Erythroblast (primary cell): ENCODE results near the gene PAXIP1.

ENCODE experiments used
- DNase-seq, 2 experiments: peaks; one replicate each; lab custom pipeline; 2025; lab: John Stamatoyannopoulos, UW
- GATA1 ChIP-seq: IDR thresholded peaks from 2 replicates; pipeline ENCODE4 v1.6.1; 2011; ENCODE audit warnings: low read depth, mild to moderate bottlenecking, control low read depth, low read length, moderate library complexity
- POLR2A ChIP-seq: IDR thresholded peaks from 2 replicates; pipeline ENCODE4 v1.6.1; 2011; ENCODE audit warnings: mild to moderate bottlenecking, low read length

PAXIP1 gene

GRCh38 chr7:154984601-154985188, 18.2 kb downstream of the PAXIP1 start:
- TF ChIP-seq GATA1 (no peak), POLR2A (no peak)
- no peak for DNase-seq

GRCh38 chr7:154978017-154978416, 24.9 kb downstream of the PAXIP1 start:
- TF ChIP-seq GATA1 (no peak), POLR2A (no peak)
- no peak for DNase-seq

GRCh38 chr7:154977250-154977649, 25.7 kb downstream of the PAXIP1 start:
- DNase-seq, result no peak
- no peak for TF ChIP-seq POLR2A
- no peak for TF ChIP-seq GATA1

GRCh38 chr7:154976844-154977243, 26.1 kb downstream of the PAXIP1 start:
- DNase-seq, result no peak

GRCh38 chr7:154975984-154976383, 26.9 kb downstream of the PAXIP1 start:
- TF ChIP-seq GATA1 (no peak), POLR2A (no peak)
- no peak for DNase-seq

More at GRCh38 chr7:154976844-154977243, 26.1 kb downstream of the PAXIP1 start:
- TF ChIP-seq GATA1 (no peak), POLR2A (no peak)

- no peak for DNase-seq
Measured at GRCh38 chr7:154973381-154973780, 29.5 kb downstream of the PAXIP1 start.

GRCh38 chr7:154968336-154969001, 34.5 kb downstream of the PAXIP1 start:
- DNase-seq, result no peak
- TF ChIP-seq POLR2A (no peak), GATA1 (no peak)

More at GRCh38 chr7:154973381-154973780, 29.5 kb downstream of the PAXIP1 start:
- TF ChIP-seq GATA1 (no peak), POLR2A (no peak)

- DNase-seq, result no peak
- TF ChIP-seq POLR2A (no peak), GATA1 (no peak)
Measured at GRCh38 chr7:154967401-154967955, 35.4 kb downstream of the PAXIP1 start.

- TF ChIP-seq GATA1 (no peak), POLR2A (no peak)
Measured at GRCh38 chr7:154965014-154965413, 37.9 kb downstream of the PAXIP1 start.

GRCh38 chr7:154960063-154960790, 42.7 kb downstream of the PAXIP1 start:
- DNase-seq, result no peak
- TF ChIP-seq POLR2A, result no peak
- no peak for TF ChIP-seq GATA1

More at GRCh38 chr7:154965014-154965413, 37.9 kb downstream of the PAXIP1 start:
- no peak for DNase-seq

- no peak for TF ChIP-seq POLR2A
- TF ChIP-seq GATA1, result no peak
- peak in 1 of 2 experiments; percentile 4 for DNase-seq
Measured at GRCh38 chr7:154956427-154956826, 46.5 kb downstream of the PAXIP1 start.

- no peak for TF ChIP-seq POLR2A
- TF ChIP-seq GATA1, result no peak
- peak; percentile 65 to 78 for DNase-seq
Measured at GRCh38 chr7:154953006-154953684, 49.8 kb downstream of the PAXIP1 start.

GRCh38 chr7:154950960-154951359, 52.0 kb downstream of the PAXIP1 start:
- TF ChIP-seq POLR2A (no peak), GATA1 (no peak)
- no peak for DNase-seq

- no peak for TF ChIP-seq POLR2A
- no peak for TF ChIP-seq GATA1
- no peak for DNase-seq
Measured at GRCh38 chr7:154947604-154948003, 55.3 kb downstream of the PAXIP1 start.

- no peak for DNase-seq
- no peak for TF ChIP-seq POLR2A
- TF ChIP-seq GATA1, result no peak
Measured at GRCh38 chr7:154946166-154946565, 56.8 kb downstream of the PAXIP1 start.
